NB4 (cell line): Measurements from ENCODE around the gene CROCC.

ENCODE experiments used
- DNase-seq: peaks from one replicate; pipeline ENCODE4 v3.0.0; 2010; ENCODE audit warnings: low read depth
- H3K4me3 ChIP-seq: one replicate; pipeline ENCODE4 v1.5.1; 2011; ENCODE audit warnings: mild to moderate bottlenecking, low read depth, low read length, moderate library complexity
- MAX ChIP-seq: IDR thresholded peaks from 2 replicates; pipeline ENCODE4 v1.6.1; 2011; ENCODE audit warnings: low read depth, low read length
- MYC ChIP-seq: IDR thresholded peaks from 2 replicates; pipeline ENCODE4 v1.6.1; 2011; ENCODE audit warnings: low read depth, low read length
- POLR2A ChIP-seq: IDR thresholded peaks from 2 replicates; pipeline ENCODE4 v1.6.1; 2011; ENCODE audit warnings: mild to moderate bottlenecking; ENCODE audit not compliant: insufficient read length; ENCODE audit errors: extremely low read depth
- TF ChIP-seq, protein P1 (sequence below): IDR thresholded peaks from one replicate; pipeline ENCODE4 v1.5.1; 2012; ENCODE audit warnings: low read depth, low read length

CROCC gene

DNA sequence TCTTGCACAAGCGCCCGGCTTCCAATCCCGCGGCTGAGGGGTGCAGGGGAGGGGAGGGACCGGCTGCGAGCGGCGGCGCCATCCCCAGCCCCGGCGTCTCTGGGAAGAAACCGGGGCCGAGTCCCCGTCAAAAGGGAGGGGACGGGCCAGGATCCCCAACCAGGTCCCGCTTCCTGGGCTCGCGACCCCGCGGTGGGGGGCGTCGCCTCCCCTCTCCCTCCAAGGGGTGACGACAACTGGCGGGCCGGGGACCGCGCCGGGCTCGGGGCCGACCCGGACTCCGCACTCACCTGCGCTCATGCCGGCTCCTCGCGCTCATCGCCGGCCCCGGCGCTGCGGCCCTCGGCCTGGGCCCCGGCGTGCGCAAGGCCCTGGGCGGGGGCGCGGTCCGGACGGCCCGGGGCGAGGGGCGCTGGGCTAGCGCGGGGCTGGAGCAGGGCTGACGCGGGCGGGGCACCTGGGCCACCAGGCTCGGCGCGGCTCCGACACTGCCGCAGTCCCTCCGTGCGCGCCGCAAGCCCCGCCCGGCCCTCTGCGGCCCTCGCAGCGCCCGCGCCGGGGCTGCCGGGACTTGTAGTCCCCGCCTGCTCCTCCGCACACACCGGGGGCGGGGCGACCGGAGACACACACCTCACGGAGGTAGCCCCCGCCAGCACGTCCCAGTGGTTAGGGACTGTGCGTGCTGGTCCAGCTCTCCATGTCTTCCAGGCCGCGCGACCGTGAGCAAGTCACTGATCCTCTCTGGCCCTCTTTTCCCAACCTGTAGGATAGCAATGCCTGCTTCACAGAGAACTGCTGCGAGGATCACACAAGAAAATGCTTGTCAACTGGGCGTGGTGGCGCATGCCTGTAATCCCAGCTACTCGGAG lies 89.9 kb downstream of the CROCC start, which contains the start of gene ATP13A2:
ATP13A2 (minus strand) TSS at position 490 of the 869 bp plus-strand sequence; CDS start at position 300, 190 bp downstream.
- H3K4me3 ChIP-seq = peak within 1 kb of the TSS; percentile 53
- TF ChIP-seq POLR2A (peak; percentile 17), MAX (no peak; the same call in 1 of the 2 replicates), MYC (peak; percentile 35; the same call in 1 of the 2 replicates)
- TF ChIP-seq, protein P1, sequence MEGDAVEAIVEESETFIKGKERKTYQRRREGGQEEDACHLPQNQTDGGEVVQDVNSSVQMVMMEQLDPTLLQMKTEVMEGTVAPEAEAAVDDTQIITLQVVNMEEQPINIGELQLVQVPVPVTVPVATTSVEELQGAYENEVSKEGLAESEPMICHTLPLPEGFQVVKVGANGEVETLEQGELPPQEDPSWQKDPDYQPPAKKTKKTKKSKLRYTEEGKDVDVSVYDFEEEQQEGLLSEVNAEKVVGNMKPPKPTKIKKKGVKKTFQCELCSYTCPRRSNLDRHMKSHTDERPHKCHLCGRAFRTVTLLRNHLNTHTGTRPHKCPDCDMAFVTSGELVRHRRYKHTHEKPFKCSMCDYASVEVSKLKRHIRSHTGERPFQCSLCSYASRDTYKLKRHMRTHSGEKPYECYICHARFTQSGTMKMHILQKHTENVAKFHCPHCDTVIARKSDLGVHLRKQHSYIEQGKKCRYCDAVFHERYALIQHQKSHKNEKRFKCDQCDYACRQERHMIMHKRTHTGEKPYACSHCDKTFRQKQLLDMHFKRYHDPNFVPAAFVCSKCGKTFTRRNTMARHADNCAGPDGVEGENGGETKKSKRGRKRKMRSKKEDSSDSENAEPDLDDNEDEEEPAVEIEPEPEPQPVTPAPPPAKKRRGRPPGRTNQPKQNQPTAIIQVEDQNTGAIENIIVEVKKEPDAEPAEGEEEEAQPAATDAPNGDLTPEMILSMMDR = no peak
- DNase-seq = peak; percentile 77

DNA sequence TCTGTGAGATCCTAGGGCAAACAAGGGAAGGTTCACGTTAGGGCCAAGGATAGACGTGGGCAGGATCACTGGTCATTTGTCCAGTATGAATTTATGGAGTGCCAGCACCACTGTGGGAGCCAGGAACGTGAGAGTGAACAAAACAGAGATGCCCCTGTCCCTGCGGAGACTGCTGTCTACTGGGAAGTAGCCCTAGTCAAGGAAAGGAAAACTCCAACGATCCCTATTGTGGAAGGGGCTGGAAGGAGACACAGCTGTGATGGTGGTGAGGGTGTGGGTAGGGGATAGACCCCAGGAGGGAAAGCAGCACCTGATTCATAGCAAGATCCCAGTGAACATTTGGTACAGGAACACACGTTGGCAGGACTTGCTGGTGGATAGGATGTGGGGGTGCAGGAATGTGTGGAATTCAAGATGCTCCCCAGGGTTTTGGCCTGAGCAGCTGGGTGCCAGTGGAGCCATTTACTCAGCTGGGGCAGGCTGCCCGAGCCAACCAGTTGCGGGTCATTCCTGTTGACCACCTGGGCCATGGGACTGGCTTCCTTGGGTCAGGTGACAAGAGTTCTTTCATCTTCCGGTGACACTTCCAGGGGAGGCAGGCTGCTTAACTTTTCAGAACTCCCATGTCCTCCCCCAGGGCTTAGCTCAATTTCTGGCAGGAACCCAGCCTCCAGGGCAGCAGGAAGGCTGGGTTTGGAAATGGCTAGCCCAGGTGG lies 91.2 kb downstream of the CROCC start:
- no peak overlapping the region for H3K4me3 ChIP-seq
- no peak for DNase-seq
- TF ChIP-seq POLR2A = no peak
- no peak for TF ChIP-seq MAX

- no peak overlapping the region for H3K4me3 ChIP-seq
- TF ChIP-seq, protein P1 = no peak
- TF ChIP-seq POLR2A (no peak), MYC (peak; percentile 88), MAX (peak; percentile 93)
- peak; percentile 94 for DNase-seq
Measured at GRCh38 chr1:17013491-17014320, 92.0 kb downstream of the CROCC start.

DNA sequence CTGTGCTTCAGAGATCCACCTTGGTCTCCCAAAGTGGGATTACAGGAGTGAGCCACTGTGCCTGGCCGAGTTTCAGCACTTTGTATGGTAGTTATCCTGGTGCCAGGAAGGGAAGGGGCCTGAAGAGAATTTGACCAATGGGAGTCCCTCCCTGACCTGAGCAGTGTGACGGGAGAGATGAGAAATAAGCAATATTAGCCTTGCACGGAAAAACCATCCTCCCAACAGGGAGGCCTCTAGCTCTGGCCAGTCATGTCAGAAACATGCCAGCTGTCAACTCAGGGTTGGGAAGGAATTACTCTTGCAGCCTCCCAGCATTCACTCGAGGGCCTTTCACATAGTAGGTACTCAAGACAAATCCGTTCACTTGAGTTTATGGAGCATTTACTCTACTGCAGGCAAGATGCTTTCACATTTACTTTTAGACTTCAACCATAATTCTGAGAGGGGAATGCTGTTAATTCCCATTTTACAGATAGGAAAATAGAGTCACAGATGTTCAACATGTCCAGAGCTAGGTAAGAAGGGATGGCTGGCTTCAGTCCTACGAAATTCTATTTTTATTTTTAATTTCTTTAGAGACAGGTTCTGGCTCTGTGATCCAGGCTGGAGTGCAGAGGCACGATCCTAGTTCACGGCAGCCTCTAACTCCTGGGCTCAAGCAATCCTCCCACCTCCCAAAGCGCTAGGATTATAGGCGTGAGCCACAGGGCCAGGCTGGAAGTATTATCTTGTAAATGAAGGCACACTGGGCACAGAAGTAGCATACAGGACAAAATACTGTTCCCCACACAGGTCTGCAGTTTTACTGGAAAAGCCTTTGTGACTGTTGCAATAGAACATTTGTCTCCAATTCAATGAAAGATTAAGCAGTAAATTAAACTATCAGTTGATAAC lies 93.2 kb downstream of the CROCC start:
- no peak for DNase-seq
- no peak overlapping the region for H3K4me3 ChIP-seq
- TF ChIP-seq, protein P1 = no peak
- no peak for TF ChIP-seq MYC
- TF ChIP-seq MAX = no peak
- no peak for TF ChIP-seq POLR2A

GRCh38 chr1:17016317-17016661 lies 94.6 kb downstream of the CROCC start:
- H3K4me3 ChIP-seq = no peak overlapping the region
- TF ChIP-seq POLR2A = no peak
- TF ChIP-seq, protein P1 = no peak
- TF ChIP-seq MYC = no peak
- no peak for TF ChIP-seq MAX
- DNase-seq = no peak
